ENCODE data around the gene MGAT5B. TPM values are rescaled to one million over a fixed set of nuclear protein-coding genes. Genes with fewer than 3 reads are reported as not detected.

MGAT5B gene
- total and polyA plus RNA-seq, 7 donors, result 0.16 to 0.83 (median 0.51) TPM; not detected in 2

DNA sequence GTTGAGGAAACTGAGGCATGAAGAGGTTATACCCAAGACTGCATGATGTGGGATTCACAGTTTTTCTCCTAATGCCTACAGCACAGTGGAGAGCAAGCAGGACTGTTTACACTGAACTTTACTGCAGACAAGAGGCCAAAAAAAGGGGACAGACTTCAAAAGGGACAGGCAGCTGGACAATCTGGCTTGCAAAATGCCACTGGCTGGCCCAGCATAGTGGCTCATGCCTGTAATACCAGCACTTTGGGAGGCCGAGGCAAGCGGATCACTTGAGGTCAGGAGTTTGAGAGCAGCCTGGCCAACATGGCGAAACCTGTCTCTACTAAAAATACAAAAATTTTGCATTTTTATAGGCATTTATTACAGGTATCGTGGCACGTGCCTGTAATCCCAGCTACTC, 2.0 kb upstream of the MGAT5B start:
- H3K9me3 ChIP-seq, result no peaks in the 10 kb centered on the region
- peaks cover 25 to 62% (median 39%) of the 10 kb centered on the region in 3 donors for H3K27me3 ChIP-seq
- no peak for DNase-seq
- no peaks in the 10 kb centered on the region for H3K36me3 ChIP-seq
- no peak overlapping the region for H3K4me3 ChIP-seq
- peaks cover 0 to 26% (median 22%) of the 10 kb centered on the region in 4 donors for H3K4me1 ChIP-seq
- WGBS, 2 donors, result 67 to 86% methylated on average over 5 of the region's 5 CpGs
- H3K27ac ChIP-seq, result no peak overlapping the region
- intact Hi-C loops (cut with DNase I), result no loop called here
- TF ChIP-seq CTCF (IDR thresholded peaks at IDR 0.05) (no peak), EP300 (IDR thresholded peaks at IDR 0.05) (no peak), POLR2AphosphoS5 (IDR thresholded peaks at IDR 0.05) (no peak), POLR2A (IDR thresholded peaks at IDR 0.05) (no peak)

DNA sequence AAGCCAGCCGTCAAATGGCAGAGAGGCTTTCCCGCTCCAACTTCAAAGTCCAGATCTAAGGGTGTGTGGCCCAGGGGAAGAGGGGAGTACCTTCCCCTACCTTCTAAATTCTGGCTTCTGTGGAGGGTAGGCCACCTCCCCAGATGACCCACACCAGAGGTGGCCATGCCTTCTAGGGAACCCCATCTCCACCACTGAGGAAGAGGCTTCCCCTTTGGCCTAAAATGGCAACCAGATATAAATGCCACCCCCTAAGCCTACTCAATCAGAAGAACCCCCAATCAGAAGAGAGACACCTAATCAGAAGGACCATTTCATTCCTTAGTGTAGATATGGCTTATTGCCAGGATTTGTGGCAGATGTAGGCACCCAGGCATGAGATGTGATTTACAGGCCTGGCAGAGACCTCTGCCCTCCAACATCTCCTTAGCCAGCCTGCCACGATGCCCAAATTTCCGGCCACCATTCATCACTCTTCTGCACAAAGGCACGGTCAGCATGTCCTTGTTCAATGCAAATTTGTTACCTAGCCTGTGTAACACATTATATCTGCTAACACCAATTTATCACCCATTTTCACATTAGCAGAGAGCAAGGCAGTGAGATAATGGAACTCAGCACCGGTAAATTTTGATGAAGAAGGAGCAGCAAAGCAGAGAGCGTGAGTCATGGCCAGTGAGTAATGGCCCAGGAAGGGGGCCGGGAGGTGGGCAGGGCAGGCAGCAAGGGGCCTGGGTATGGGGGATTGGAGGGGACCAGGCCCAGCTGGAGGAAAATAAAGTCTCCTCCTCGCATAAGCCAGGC, 1.2 kb upstream of the MGAT5B start:
- 71 to 85% methylated on average over 9 of the region's 9 CpGs for WGBS, 2 donors
- DNase-seq, result no peak
- H3K4me1 ChIP-seq, result peaks cover 0 to 26% (median 22%) of the 10 kb centered on the region in 4 donors
- intact Hi-C loops (cut with DNase I), result no loop called here
- no peaks in the 10 kb centered on the region for H3K36me3 ChIP-seq
- H3K9me3 ChIP-seq, result no peaks in the 10 kb centered on the region
- TF ChIP-seq CTCF (IDR thresholded peaks at IDR 0.05) (no peak), POLR2A (IDR thresholded peaks at IDR 0.05) (no peak), POLR2AphosphoS5 (IDR thresholded peaks at IDR 0.05) (no peak), EP300 (IDR thresholded peaks at IDR 0.05) (no peak)
- peaks cover 25 to 69% (median 45%) of the 10 kb centered on the region in 3 donors for H3K27me3 ChIP-seq
- H3K4me3 ChIP-seq, result no peak overlapping the region
- H3K27ac ChIP-seq, result no peak overlapping the region

DNA sequence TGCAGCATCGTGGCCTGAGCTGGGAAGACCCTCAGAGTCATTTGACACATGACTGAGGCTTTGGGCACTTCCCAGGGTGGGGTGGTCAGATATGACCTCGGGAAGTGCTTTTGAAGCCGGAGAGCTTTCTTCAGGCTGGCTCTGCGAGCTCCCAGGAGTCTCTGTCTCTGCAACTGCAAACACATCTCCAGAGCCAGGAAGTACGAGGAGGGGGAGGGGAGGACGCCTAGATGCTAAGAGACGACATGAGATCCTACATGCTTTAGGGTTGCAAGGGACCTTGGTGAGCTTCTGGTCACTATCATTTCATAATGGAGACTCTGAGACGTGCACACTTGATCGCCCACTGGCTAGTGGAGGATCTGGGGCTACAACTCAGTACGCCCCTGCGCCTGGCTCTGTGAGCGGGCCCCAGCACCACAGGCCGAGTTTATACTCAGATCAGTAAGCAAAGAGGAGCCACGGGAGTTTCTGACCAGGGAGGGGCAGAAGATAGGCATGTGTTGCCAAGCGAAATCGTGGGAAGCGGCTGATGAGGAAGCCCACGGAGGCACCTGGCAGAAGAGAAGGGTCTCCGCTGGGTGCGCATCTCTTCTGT, 527 bp upstream of the MGAT5B start:
- intact Hi-C loops (cut with DNase I), result loop anchor here (1.0 to 2.0 kb wide), 2 partner anchors 188 to 379 kb away; no protein-coding TSS in a partner anchor
- Histone ChIP-seq H3K9me3 (no peaks in the 10 kb centered on the region), H3K4me3 (peak overlapping the region in 1 of 4 donors; percentile 44), H3K27me3 (peaks cover 25 to 75% (median 52%) of the 10 kb centered on the region in 3 donors), H3K4me1 (peaks cover 0 to 26% (median 22%) of the 10 kb centered on the region in 4 donors), H3K27ac (no peak overlapping the region), H3K36me3 (no peaks in the 10 kb centered on the region)
- DNase-seq, result no peak
- WGBS, 2 donors, result 25 to 36% methylated on average over 20 of the region's 20 CpGs
- TF ChIP-seq EP300 (IDR thresholded peaks at IDR 0.05) (no peak), POLR2AphosphoS5 (IDR thresholded peaks at IDR 0.05) (no peak), CTCF (IDR thresholded peaks at IDR 0.05) (no peak), POLR2A (IDR thresholded peaks at IDR 0.05) (no peak)

DNA sequence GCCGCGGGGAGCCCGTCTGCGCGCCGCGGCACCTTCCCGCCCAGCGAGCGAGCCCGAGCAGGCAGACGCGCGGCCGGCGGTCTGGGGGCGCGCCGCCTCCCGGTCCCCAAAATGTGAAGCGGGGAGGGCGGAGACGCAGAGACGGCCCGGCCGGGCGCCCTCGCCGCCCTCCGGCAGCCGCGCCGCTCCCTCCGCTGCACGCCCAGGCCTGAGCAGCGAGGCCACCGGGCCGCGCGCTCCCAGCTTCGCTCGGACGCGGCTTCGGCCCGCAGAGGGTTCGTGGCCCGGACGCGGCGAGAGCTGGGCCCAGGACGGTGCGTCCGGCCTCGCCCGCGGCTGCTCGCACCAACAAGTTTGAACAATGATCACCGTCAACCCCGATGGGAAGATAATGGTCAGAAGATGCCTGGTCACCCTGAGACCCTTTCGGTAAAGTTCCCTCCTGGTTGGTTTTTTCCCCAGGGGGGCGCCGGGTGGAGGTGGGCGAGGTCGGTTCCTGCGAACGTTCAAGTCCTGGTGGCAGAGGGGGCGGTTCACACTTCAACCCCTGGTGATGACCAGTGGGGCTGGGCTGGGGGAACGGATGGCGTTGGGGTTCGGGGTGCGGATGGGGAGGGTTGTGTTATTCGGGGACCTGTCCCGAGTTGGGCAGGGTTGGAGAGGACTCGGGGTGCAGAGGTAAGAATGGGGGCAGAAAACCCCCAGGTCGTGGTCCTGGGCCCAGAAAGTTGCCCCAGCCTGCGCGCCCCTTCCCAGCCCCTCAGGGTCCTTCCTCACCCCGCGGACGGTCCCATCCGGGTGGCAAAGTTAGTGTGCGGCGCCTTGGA, 678 bp downstream of the MGAT5B start:
- peaks cover 0 to 26% (median 22%) of the 10 kb centered on the region in 4 donors for H3K4me1 ChIP-seq
- H3K9me3 ChIP-seq, result no peaks in the 10 kb centered on the region
- 3 to 6% methylated on average over 84 of the region's 84 CpGs for WGBS, 2 donors
- no peak for DNase-seq
- H3K27ac ChIP-seq, result no peak overlapping the region
- peaks cover 25 to 86% (median 54%) of the 10 kb centered on the region in 3 donors for H3K27me3 ChIP-seq
- intact Hi-C loops (cut with DNase I), result loop anchor here (1.0 to 2.0 kb wide), 2 partner anchors 186 to 378 kb away; no protein-coding TSS in a partner anchor
- TF ChIP-seq POLR2AphosphoS5 (IDR thresholded peaks at IDR 0.05) (no peak), CTCF (IDR thresholded peaks at IDR 0.05) (no peak), EP300 (IDR thresholded peaks at IDR 0.05) (no peak), POLR2A (IDR thresholded peaks at IDR 0.05) (no peak)
- H3K4me3 ChIP-seq, result peak overlapping the region in 3 of 4 donors; percentile 34 to 44 (median 43)
- H3K36me3 ChIP-seq, result no peaks in the 10 kb centered on the region

Data from sigmoid colon (tissue), 7 donors.